HG03159 (cell line): ENCODE data around the gene PCSK2.

ENCODE experiments used
- ATAC-seq: cut with Tn5 transposase; IDR thresholded peaks from one replicate; pipeline ENCODE4 v1.9.1; 2021; ENCODE audit warnings: mild to moderate bottlenecking, moderate library complexity; ENCODE audit not compliant: unreplicated experiment

The PCSK2 gene

GRCh38 chr20:17442588-17442987 is 215.7 kb downstream of the PCSK2 start:
- ATAC-seq = no peak

GRCh38 chr20:17443131-17443858 is 216.5 kb downstream of the PCSK2 start:
- ATAC-seq = no peak

- ATAC-seq = no peak
Measured at GRCh38 chr20:17444091-17444490, 217.3 kb downstream of the PCSK2 start.

- ATAC-seq = no peak
Measured at GRCh38 chr20:17445543-17445942, 218.7 kb downstream of the PCSK2 start.

GRCh38 chr20:17446171-17446570 is 219.3 kb downstream of the PCSK2 start:
- ATAC-seq = no peak

- no peak for ATAC-seq
Measured at GRCh38 chr20:17448071-17448470, 221.2 kb downstream of the PCSK2 start.

GRCh38 chr20:17449031-17449430 is 222.2 kb downstream of the PCSK2 start:
- ATAC-seq = no peak

GRCh38 chr20:17452441-17452840 is 225.6 kb downstream of the PCSK2 start:
- no peak for ATAC-seq

- no peak for ATAC-seq
Measured at GRCh38 chr20:17453592-17453991, 226.8 kb downstream of the PCSK2 start.

GRCh38 chr20:17456279-17456678 is 229.4 kb downstream of the PCSK2 start:
- ATAC-seq = no peak

GRCh38 chr20:17457079-17457478 is 230.2 kb downstream of the PCSK2 start:
- ATAC-seq = no peak

GRCh38 chr20:17457588-17458190 is 230.8 kb downstream of the PCSK2 start:
- no peak for ATAC-seq

GRCh38 chr20:17460119-17460518 is 233.3 kb downstream of the PCSK2 start:
- ATAC-seq = no peak

- ATAC-seq = no peak
Measured at GRCh38 chr20:17461941-17462340, 235.1 kb downstream of the PCSK2 start.

GRCh38 chr20:17463711-17464110 is 236.9 kb downstream of the PCSK2 start:
- ATAC-seq = no peak

GRCh38 chr20:17465236-17465635 is 238.4 kb downstream of the PCSK2 start:
- no peak for ATAC-seq

GRCh38 chr20:17466641-17467040 is 239.8 kb downstream of the PCSK2 start:
- no peak for ATAC-seq

GRCh38 chr20:17467120-17467655 is 240.3 kb downstream of the PCSK2 start:
- ATAC-seq = no peak

- ATAC-seq = no peak
Measured at GRCh38 chr20:17468073-17468840, 241.4 kb downstream of the PCSK2 start.

GRCh38 chr20:17469246-17470030 is 242.6 kb downstream of the PCSK2 start:
- no peak for ATAC-seq

- ATAC-seq = no peak
Measured at GRCh38 chr20:17470521-17470920, 243.7 kb downstream of the PCSK2 start.
